Sigmoid colon (tissue), 7 donors: ENCODE results near the gene TMEM208. TPM values are rescaled to one million over a fixed set of nuclear protein-coding genes. Genes with fewer than 3 reads are reported as not detected.

Experiments used
- DNase-seq: peaks from one replicate; pipeline ENCODE4 v3.0.0-alpha.2; 2019
- H3K27ac ChIP-seq, 4 donors: fragments of 200-600 bp; sonication (generic); one replicate each; pipeline ENCODE4 v1.5.1; 2016 to 2019; ENCODE audit warnings: mild to moderate bottlenecking in 1 of 4
- H3K27me3 ChIP-seq, 3 donors: fragments of 200-600 bp; sonication (generic); one replicate each; pipeline ENCODE4 v1.5.1; 2019; ENCODE audit warnings: mild to moderate bottlenecking in 1 of 3
- H3K36me3 ChIP-seq, 4 donors: fragments of 200-600 bp; sonication (generic); one replicate each; pipeline ENCODE4 v1.5.1; 2016 to 2019
- H3K4me1 ChIP-seq, 4 donors: fragments of 200-600 bp; sonication (generic); one replicate each; pipeline ENCODE4 v1.5.1; 2017 to 2019
- H3K4me3 ChIP-seq, 4 donors: fragments of 200-600 bp; sonication (generic); one replicate each; pipeline ENCODE4 v1.5.1; 2017 to 2019; ENCODE audit warnings: mild to moderate bottlenecking in 2 of 4, moderate library complexity in 1 of 4
- H3K9me3 ChIP-seq, 4 donors: fragments of 200-600 bp in 3 of 4; sonication (generic) in 3 of 4; one replicate each; pipeline versions ENCODE4 v1.5.1 to v1.6.1; 2013 to 2019
- EP300 ChIP-seq, 4 donors: sonication (generic); formaldehyde crosslinking; IDR thresholded peaks; one replicate each; pipeline ENCODE4 v1.6.1; 2017; ENCODE audit warnings: antibody characterized with exemption in 4 of 4
- POLR2A ChIP-seq, 2 donors: fragments of 450-650 bp; IDR thresholded peaks; one replicate each; pipeline ENCODE4 v1.6.1; 2016; ENCODE audit warnings: antibody characterized with exemption in 2 of 2, mild to moderate bottlenecking in 2 of 2, moderate library complexity in 2 of 2
- POLR2AphosphoS5 ChIP-seq, 4 donors: sonication (generic); formaldehyde crosslinking; IDR thresholded peaks; one replicate each; pipeline ENCODE4 v1.6.1; 2017; ENCODE audit warnings: antibody characterized with exemption in 4 of 4
- WGBS, 2 donors: extraction: QIAGEN DNeasy Blood & Tissue Kit; methylation state at CpG; one replicate each; pipeline ENCODE4 v1.1.7; 2013; 5-methylcytosine and 5-hydroxymethylcytosine counted together
- intact Hi-C: fragments of 100-400 bp; cut with DNase I; formaldehyde crosslinking; loops from one replicate; pipeline ENCODE4 v1.15.1; 2023
- polyA plus RNA-seq, 3 donors: library from polyadenylated mRNA; stranded (reverse); fragments of 200-250 nt; gene quantifications; one replicate each; pipeline ENCODE4 v1.2.3, GENCODE V29; 2013
- total RNA-seq, 4 donors: library from RNA; depleted of rRNA; stranded (reverse); fragments of >200 nt; gene quantifications; one replicate each; pipeline ENCODE4 v1.1.0, GENCODE V29; 2016
- TF ChIP-seq, protein P1 (sequence below), 4 experiments: fragments of 450-650 bp in 3 of 4; fragments of 200-600 bp in 1 of 4; IDR thresholded peaks; one replicate each; pipeline ENCODE4 v1.5.1; 2016 to 2019; ENCODE audit warnings: antibody characterized with exemption in 4 of 4, mild to moderate bottlenecking in 3 of 4, moderate library complexity in 2 of 4
- donor health status: healthy with polysubstance abuse.
- donor health status: Bipolar disorder and iron deficiency.
- donor health status: healthy.

The TMEM208 gene
- total and polyA plus RNA-seq, 7 donors: 15.3 to 109 (median 31.4) TPM

- 97% methylated on average over 3 of the region's 3 CpGs for whole genome bisulfite sequencing, 2 donors
- no peak overlapping the region for H3K27ac ChIP-seq
- no peaks in the 10 kb centered on the region for H3K9me3 ChIP-seq
- TF ChIP-seq POLR2AphosphoS5 (IDR thresholded peaks at IDR 0.05): no peak
- TF ChIP-seq POLR2A (IDR thresholded peaks at IDR 0.05): no peak
- TF ChIP-seq, protein P1, sequence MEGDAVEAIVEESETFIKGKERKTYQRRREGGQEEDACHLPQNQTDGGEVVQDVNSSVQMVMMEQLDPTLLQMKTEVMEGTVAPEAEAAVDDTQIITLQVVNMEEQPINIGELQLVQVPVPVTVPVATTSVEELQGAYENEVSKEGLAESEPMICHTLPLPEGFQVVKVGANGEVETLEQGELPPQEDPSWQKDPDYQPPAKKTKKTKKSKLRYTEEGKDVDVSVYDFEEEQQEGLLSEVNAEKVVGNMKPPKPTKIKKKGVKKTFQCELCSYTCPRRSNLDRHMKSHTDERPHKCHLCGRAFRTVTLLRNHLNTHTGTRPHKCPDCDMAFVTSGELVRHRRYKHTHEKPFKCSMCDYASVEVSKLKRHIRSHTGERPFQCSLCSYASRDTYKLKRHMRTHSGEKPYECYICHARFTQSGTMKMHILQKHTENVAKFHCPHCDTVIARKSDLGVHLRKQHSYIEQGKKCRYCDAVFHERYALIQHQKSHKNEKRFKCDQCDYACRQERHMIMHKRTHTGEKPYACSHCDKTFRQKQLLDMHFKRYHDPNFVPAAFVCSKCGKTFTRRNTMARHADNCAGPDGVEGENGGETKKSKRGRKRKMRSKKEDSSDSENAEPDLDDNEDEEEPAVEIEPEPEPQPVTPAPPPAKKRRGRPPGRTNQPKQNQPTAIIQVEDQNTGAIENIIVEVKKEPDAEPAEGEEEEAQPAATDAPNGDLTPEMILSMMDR (IDR thresholded peaks at IDR 0.05): no peak
- no peak for TF ChIP-seq EP300 (IDR thresholded peaks at IDR 0.05)
- no peak for DNase-seq
- intact Hi-C loops: no loop called here
- no peaks in the 10 kb centered on the region for H3K27me3 ChIP-seq
- H3K36me3 ChIP-seq: peaks cover 3 to 59% (median 18%) of the 10 kb centered on the region in 4 donors
- no peak overlapping the region for H3K4me3 ChIP-seq
- peaks cover 0 to 25% (median 19%) of the 10 kb centered on the region in 4 donors for H3K4me1 ChIP-seq
Observed at GRCh38 chr16:67238278-67238575, 11.3 kb downstream of the TMEM208 start.

DNA sequence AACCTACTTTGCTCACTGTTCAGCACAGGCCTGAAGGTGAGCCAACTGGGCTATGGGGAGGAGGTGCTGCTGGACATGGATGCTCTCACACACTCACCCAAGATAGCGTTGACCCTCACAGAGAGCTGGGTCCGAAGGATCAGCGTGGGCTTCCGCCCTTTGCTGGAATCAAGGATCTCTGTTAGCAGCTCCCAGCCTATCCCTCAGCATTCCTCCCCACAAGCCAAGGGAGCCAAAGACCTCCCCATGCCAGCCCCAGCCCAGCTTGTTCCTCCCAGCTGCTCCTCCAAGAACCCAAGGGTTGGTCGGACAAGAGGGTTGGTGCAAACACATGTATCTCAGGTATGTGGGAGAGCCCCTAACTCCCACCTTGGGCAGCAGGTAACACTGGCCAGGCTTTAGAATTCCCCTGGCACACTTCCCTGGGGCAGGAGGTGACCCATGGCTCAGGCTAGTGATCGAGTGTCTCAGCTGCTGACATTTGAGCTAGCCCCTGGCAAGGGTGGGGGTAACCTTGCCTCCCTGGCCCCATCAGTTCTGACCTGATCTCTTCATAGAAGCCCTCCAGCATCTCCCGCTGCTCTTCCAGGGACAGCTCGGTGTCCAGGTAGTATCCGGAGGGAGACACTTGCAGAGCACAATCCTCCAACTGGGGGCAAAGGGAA lies 12.0 kb downstream of the TMEM208 start:
- no peak overlapping the region for H3K4me3 ChIP-seq
- H3K9me3 ChIP-seq: no peaks in the 10 kb centered on the region
- peaks cover 0 to 31% (median 22%) of the 10 kb centered on the region in 4 donors for H3K4me1 ChIP-seq
- H3K36me3 ChIP-seq: peaks cover 3 to 52% (median 18%) of the 10 kb centered on the region in 4 donors
- intact Hi-C loops: no loop called here
- WGBS, 2 donors: 94 to 96% methylated on average over 9 of the region's 9 CpGs
- DNase-seq: no peak
- H3K27me3 ChIP-seq: no peaks in the 10 kb centered on the region
- TF ChIP-seq POLR2A (IDR thresholded peaks at IDR 0.05) (no peak), POLR2AphosphoS5 (IDR thresholded peaks at IDR 0.05) (no peak), EP300 (IDR thresholded peaks at IDR 0.05) (no peak)
- TF ChIP-seq, protein P1 (IDR thresholded peaks at IDR 0.05): no peak
- H3K27ac ChIP-seq: no peak overlapping the region

- H3K4me3 ChIP-seq: no peak overlapping the region
- intact Hi-C loops: no loop called here
- H3K27me3 ChIP-seq: no peaks in the 10 kb centered on the region
- H3K36me3 ChIP-seq: peaks cover 3 to 41% (median 18%) of the 10 kb centered on the region in 4 donors
- peaks cover 0 to 45% (median 31%) of the 10 kb centered on the region in 4 donors for H3K4me1 ChIP-seq
- no peaks in the 10 kb centered on the region for H3K9me3 ChIP-seq
- peak overlapping the region; percentile 42 to 65 (median 52) for H3K27ac ChIP-seq
- no peak for TF ChIP-seq POLR2AphosphoS5 (IDR thresholded peaks at IDR 0.05)
- no peak for TF ChIP-seq POLR2A (IDR thresholded peaks at IDR 0.05)
- TF ChIP-seq, protein P1 (IDR thresholded peaks at IDR 0.05): no peak
- TF ChIP-seq EP300 (IDR thresholded peaks at IDR 0.05): no peak
- no peak for DNase-seq
- 68 to 82% methylated on average over 4 of the region's 4 CpGs for WGBS, 2 donors
Observed at GRCh38 chr16:67240506-67240905, 13.6 kb downstream of the TMEM208 start.

- H3K27ac ChIP-seq: peak overlapping the region; percentile 42 to 65 (median 52)
- peaks cover 0 to 51% (median 36%) of the 10 kb centered on the region in 4 donors for H3K4me1 ChIP-seq
- no peak for TF ChIP-seq EP300 (IDR thresholded peaks at IDR 0.05)
- peak in 1 of 2 donors; percentile 25 for TF ChIP-seq POLR2A (IDR thresholded peaks at IDR 0.05)
- TF ChIP-seq, protein P1 (IDR thresholded peaks at IDR 0.05): no peak
- peak in 1 of 4 donors; percentile 10 for TF ChIP-seq POLR2AphosphoS5 (IDR thresholded peaks at IDR 0.05)
- H3K4me3 ChIP-seq: no peak overlapping the region
- H3K36me3 ChIP-seq: peaks cover 3 to 33% (median 15%) of the 10 kb centered on the region in 4 donors
- DNase-seq: no peak
- intact Hi-C loops: no loop called here
- no peaks in the 10 kb centered on the region for H3K9me3 ChIP-seq
- WGBS, 2 donors: 8 to 61% methylated on average over 10 of the region's 10 CpGs
- H3K27me3 ChIP-seq: no peaks in the 10 kb centered on the region
Observed at GRCh38 chr16:67241008-67241900, 14.3 kb downstream of the TMEM208 start.
